ENCODE measurements around the gene GAA.

DNA sequence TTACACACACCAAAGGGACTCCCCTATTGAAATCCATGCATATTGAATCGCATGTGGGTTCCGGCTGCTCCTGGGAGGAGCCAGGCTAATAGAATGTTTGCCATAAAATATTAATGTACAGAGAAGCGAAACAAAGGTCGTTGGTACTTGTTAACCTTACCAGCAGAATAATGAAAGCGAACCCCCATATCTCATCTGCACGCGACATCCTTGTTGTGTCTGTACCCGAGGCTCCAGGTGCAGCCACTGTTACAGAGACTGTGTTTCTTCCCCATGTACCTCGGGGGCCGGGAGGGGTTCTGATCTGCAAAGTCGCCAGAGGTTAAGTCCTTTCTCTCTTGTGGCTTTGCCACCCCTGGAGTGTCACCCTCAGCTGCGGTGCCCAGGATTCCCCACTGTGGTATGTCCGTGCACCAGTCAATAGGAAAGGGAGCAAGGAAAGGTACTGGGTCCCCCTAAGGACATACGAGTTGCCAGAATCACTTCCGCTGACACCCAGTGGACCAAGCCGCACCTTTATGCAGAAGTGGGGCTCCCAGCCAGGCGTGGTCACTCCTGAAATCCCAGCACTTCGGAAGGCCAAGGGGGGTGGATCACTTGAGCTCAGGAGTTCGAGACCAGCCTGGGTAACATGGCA lies 2.2 kb downstream of the GAA start:
- TF ChIP-seq, protein P1, sequence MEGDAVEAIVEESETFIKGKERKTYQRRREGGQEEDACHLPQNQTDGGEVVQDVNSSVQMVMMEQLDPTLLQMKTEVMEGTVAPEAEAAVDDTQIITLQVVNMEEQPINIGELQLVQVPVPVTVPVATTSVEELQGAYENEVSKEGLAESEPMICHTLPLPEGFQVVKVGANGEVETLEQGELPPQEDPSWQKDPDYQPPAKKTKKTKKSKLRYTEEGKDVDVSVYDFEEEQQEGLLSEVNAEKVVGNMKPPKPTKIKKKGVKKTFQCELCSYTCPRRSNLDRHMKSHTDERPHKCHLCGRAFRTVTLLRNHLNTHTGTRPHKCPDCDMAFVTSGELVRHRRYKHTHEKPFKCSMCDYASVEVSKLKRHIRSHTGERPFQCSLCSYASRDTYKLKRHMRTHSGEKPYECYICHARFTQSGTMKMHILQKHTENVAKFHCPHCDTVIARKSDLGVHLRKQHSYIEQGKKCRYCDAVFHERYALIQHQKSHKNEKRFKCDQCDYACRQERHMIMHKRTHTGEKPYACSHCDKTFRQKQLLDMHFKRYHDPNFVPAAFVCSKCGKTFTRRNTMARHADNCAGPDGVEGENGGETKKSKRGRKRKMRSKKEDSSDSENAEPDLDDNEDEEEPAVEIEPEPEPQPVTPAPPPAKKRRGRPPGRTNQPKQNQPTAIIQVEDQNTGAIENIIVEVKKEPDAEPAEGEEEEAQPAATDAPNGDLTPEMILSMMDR (IDR thresholded peaks at IDR 0.05), result no peak
- no peak for TF ChIP-seq POLR2AphosphoS5 (IDR thresholded peaks at IDR 0.05)
